SK-N-SH treated with all-trans-retinoic acid at 6 μM for 48 hours (cell line): ENCODE results near the gene CDH24.

Source experiments
- ESRRG ChIP-seq: fragments of 250-450 bp; sonication (Bioruptor Pico); IDR thresholded peaks from 2 replicates; pipeline ENCODE4 v1.6.1; 2021; ENCODE audit warnings: mild to moderate bottlenecking
- ISL1 ChIP-seq: fragments of 250-450 bp; sonication (Bioruptor Pico); IDR thresholded peaks from 2 replicates; pipeline ENCODE4 v2.1.2; 2022; ENCODE audit warnings: mild to moderate bottlenecking, moderate library complexity
- POU6F1 ChIP-seq: fragments of 250-450 bp; sonication (Bioruptor Pico); IDR thresholded peaks from 2 replicates; pipeline ENCODE4 v1.8.0; 2021; ENCODE audit warnings: low read depth, mild to moderate bottlenecking, moderate library complexity, borderline replicate concordance
- PPARA ChIP-seq: fragments of 250-450 bp; sonication (Bioruptor Pico); IDR thresholded peaks from 2 replicates; pipeline ENCODE4 v1.5.0; 2020; ENCODE audit warnings: mild to moderate bottlenecking, borderline replicate concordance
- RARB ChIP-seq: fragments of 250-450 bp; sonication (Bioruptor Pico); IDR thresholded peaks from 2 replicates; pipeline ENCODE4 v1.8.0; 2021; ENCODE audit warnings: mild to moderate bottlenecking, moderate library complexity
- TCF4 ChIP-seq: fragments of 250-450 bp; sonication (Bioruptor Pico); IDR thresholded peaks from 2 replicates; pipeline ENCODE4 v1.8.0; 2021; ENCODE audit warnings: mild to moderate bottlenecking, moderate library complexity, borderline replicate concordance
- TOX ChIP-seq: fragments of 250-450 bp; sonication (Bioruptor Pico); IDR thresholded peaks from 2 replicates; pipeline ENCODE4 v1.8.0; 2021; ENCODE audit warnings: mild to moderate bottlenecking, moderate library complexity, borderline replicate concordance
- ZFP30 ChIP-seq: fragments of 450-650 bp; formaldehyde crosslinking; IDR thresholded peaks from 2 replicates; pipeline ENCODE4 v1.5.0; 2022; ENCODE audit warnings: mild to moderate bottlenecking, moderate library complexity
- ZNF565 ChIP-seq: fragments of 450-650 bp; formaldehyde crosslinking; conservative IDR thresholded peaks from 2 replicates; pipeline ENCODE4 v1.5.0; 2020; ENCODE audit warnings: low read depth, mild to moderate bottlenecking, moderate library complexity
- ZNF70 ChIP-seq: fragments of 450-650 bp; formaldehyde crosslinking; IDR thresholded peaks from 2 replicates; pipeline ENCODE4 v1.5.0; 2020; ENCODE audit warnings: mild to moderate bottlenecking, moderate library complexity
- ZNF8 ChIP-seq: fragments of 450-650 bp; formaldehyde crosslinking; IDR thresholded peaks from 2 replicates; pipeline ENCODE4 v1.5.0; 2020; ENCODE audit warnings: mild to moderate bottlenecking, moderate library complexity
- TF ChIP-seq, protein P1 (sequence below): fragments of 250-450 bp; sonication (Bioruptor Pico); IDR thresholded peaks from 2 replicates; pipeline ENCODE4 v1.5.1; 2020; ENCODE audit warnings: low read depth, mild to moderate bottlenecking, moderate library complexity
- TF ChIP-seq, protein P2 (sequence below): fragments of 250-450 bp; sonication (Bioruptor Pico); IDR thresholded peaks from 2 replicates; pipeline ENCODE4 v1.5.0; 2020; ENCODE audit warnings: mild to moderate bottlenecking, moderate library complexity
- TF ChIP-seq, protein P3 (sequence below): fragments of 250-450 bp; sonication (Bioruptor Pico); IDR thresholded peaks from 2 replicates; pipeline ENCODE4 v1.8.0; 2020; ENCODE audit warnings: mild to moderate bottlenecking, moderate library complexity, borderline replicate concordance

GRCh38 chr14:23058654-23059504, 1.6 kb upstream of the CDH24 start:
- TF ChIP-seq ISL1 (CRISPR knock-in tag) (no peak), RARB (no peak), POU6F1 (CRISPR knock-in tag) (no peak), TCF4 (CRISPR knock-in tag) (no peak), PPARA (CRISPR knock-in tag) (no peak), ZNF8 (CRISPR knock-in tag) (no peak), ZFP30 (CRISPR knock-in tag) (no peak), ZNF70 (CRISPR knock-in tag) (no peak), TOX (CRISPR knock-in tag) (no peak), ESRRG (CRISPR knock-in tag) (no peak), ZNF565 (CRISPR knock-in tag) (no peak)
- TF ChIP-seq, protein P1, sequence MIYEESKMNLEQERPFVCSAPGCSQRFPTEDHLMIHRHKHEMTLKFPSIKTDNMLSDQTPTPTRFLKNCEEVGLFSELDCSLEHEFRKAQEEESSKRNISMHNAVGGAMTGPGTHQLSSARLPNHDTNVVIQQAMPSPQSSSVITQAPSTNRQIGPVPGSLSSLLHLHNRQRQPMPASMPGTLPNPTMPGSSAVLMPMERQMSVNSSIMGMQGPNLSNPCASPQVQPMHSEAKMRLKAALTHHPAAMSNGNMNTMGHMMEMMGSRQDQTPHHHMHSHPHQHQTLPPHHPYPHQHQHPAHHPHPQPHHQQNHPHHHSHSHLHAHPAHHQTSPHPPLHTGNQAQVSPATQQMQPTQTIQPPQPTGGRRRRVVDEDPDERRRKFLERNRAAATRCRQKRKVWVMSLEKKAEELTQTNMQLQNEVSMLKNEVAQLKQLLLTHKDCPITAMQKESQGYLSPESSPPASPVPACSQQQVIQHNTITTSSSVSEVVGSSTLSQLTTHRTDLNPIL = no peak
- TF ChIP-seq, protein P2, sequence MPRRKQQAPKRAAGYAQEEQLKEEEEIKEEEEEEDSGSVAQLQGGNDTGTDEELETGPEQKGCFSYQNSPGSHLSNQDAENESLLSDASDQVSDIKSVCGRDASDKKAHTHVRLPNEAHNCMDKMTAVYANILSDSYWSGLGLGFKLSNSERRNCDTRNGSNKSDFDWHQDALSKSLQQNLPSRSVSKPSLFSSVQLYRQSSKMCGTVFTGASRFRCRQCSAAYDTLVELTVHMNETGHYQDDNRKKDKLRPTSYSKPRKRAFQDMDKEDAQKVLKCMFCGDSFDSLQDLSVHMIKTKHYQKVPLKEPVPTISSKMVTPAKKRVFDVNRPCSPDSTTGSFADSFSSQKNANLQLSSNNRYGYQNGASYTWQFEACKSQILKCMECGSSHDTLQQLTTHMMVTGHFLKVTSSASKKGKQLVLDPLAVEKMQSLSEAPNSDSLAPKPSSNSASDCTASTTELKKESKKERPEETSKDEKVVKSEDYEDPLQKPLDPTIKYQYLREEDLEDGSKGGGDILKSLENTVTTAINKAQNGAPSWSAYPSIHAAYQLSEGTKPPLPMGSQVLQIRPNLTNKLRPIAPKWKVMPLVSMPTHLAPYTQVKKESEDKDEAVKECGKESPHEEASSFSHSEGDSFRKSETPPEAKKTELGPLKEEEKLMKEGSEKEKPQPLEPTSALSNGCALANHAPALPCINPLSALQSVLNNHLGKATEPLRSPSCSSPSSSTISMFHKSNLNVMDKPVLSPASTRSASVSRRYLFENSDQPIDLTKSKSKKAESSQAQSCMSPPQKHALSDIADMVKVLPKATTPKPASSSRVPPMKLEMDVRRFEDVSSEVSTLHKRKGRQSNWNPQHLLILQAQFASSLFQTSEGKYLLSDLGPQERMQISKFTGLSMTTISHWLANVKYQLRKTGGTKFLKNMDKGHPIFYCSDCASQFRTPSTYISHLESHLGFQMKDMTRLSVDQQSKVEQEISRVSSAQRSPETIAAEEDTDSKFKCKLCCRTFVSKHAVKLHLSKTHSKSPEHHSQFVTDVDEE (CRISPR knock-in tag) = no peak
- TF ChIP-seq, protein P3, sequence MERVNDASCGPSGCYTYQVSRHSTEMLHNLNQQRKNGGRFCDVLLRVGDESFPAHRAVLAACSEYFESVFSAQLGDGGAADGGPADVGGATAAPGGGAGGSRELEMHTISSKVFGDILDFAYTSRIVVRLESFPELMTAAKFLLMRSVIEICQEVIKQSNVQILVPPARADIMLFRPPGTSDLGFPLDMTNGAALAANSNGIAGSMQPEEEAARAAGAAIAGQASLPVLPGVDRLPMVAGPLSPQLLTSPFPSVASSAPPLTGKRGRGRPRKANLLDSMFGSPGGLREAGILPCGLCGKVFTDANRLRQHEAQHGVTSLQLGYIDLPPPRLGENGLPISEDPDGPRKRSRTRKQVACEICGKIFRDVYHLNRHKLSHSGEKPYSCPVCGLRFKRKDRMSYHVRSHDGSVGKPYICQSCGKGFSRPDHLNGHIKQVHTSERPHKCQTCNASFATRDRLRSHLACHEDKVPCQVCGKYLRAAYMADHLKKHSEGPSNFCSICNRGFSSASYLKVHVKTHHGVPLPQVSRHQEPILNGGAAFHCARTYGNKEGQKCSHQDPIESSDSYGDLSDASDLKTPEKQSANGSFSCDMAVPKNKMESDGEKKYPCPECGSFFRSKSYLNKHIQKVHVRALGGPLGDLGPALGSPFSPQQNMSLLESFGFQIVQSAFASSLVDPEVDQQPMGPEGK (CRISPR knock-in tag) = no peak
